Mammary epithelial cell (primary cell): ENCODE measurements around the gene LRBA.

Source experiments
- EZH2 ChIP-seq: IDR thresholded peaks from 2 replicates; pipeline ENCODE4 v1.6.1; 2012; ENCODE audit warnings: low read length, inconsistent platforms, borderline replicate concordance
- TF ChIP-seq, protein P1 (sequence below), 2 donors: IDR thresholded peaks in 1 of 2; conservative IDR thresholded peaks in 1 of 2; 2 replicates each; pipeline ENCODE4 v1.5.1; 2011 to 2012; ENCODE audit warnings: inconsistent platforms in 2 of 2, low read length in 2 of 2, mild to moderate bottlenecking in 2 of 2, control low read depth in 1 of 2, low read depth in 1 of 2; ENCODE audit not compliant: insufficient read depth in 1 of 2; ENCODE audit errors: extremely low read depth in 1 of 2

DNA sequence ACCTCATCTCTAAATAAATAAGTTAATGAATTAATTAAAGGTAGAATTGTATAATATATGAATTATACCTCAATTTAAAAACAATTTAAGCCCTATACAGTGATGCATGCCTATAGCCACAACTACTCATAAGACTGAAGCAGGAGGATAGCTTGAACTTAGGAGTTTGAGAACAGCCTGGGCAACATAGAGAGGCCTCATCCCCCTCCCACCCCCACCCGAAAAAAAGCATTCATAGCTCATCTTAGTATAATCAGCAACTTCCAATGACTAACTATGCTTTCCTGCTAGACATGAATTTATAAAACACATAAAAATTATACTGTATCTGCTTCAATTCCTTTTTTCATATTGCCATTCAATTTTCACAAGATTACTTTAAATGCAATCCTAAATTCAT, 1.6 kb downstream of the LRBA start:
- TF ChIP-seq, protein P1, sequence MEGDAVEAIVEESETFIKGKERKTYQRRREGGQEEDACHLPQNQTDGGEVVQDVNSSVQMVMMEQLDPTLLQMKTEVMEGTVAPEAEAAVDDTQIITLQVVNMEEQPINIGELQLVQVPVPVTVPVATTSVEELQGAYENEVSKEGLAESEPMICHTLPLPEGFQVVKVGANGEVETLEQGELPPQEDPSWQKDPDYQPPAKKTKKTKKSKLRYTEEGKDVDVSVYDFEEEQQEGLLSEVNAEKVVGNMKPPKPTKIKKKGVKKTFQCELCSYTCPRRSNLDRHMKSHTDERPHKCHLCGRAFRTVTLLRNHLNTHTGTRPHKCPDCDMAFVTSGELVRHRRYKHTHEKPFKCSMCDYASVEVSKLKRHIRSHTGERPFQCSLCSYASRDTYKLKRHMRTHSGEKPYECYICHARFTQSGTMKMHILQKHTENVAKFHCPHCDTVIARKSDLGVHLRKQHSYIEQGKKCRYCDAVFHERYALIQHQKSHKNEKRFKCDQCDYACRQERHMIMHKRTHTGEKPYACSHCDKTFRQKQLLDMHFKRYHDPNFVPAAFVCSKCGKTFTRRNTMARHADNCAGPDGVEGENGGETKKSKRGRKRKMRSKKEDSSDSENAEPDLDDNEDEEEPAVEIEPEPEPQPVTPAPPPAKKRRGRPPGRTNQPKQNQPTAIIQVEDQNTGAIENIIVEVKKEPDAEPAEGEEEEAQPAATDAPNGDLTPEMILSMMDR (conservative IDR thresholded peaks at IDR 0.05 in 1 of 2, IDR thresholded peaks at IDR 0.05 in 1 of 2; ENCODE audit: extremely low read depth in 1 of 2, insufficient read depth in 1 of 2, low read depth in 1 of 2, low read length in 2 of 2): no peak
- TF ChIP-seq EZH2: no peak
